Panc1 (cell line): ENCODE measurements around the gene RHD.
"Not testable (repeated sequence)": the region's sequence is repeated elsewhere in the genome, so short reads cannot be mapped to it uniquely, and the experiment has no call there.

Experiments
- POLR2AphosphoS5 ChIP-seq: IDR thresholded peaks from 2 replicates; pipeline ENCODE4 v1.6.1; 2012; ENCODE audit warnings: mild to moderate bottlenecking, low read depth, low read length, moderate library complexity
- REST ChIP-seq, 2 experiments: IDR thresholded peaks; 2 replicates each; pipeline ENCODE4 v1.6.1; 2011 to 2012; ENCODE audit warnings: low read depth in 2 of 2, control low read depth in 1 of 2, low read length in 1 of 2, mild to moderate bottlenecking in 1 of 2, moderate library complexity in 1 of 2; ENCODE audit not compliant: insufficient read depth in 1 of 2
- SIN3A ChIP-seq: IDR thresholded peaks from 2 replicates; pipeline ENCODE4 v1.6.1; 2012; ENCODE audit warnings: low read depth, mild to moderate bottlenecking, low read length, moderate library complexity, borderline replicate concordance; ENCODE audit not compliant: insufficient read depth
- TF ChIP-seq, protein P1 (sequence below): fragments of 450-650 bp; IDR thresholded peaks from 2 replicates; pipeline ENCODE4 v1.5.1; 2017; ENCODE audit warnings: mild to moderate bottlenecking

GRCh38 chr1:25294889-25295826, 22.8 kb downstream of the RHD start:
- TF ChIP-seq, protein P1, sequence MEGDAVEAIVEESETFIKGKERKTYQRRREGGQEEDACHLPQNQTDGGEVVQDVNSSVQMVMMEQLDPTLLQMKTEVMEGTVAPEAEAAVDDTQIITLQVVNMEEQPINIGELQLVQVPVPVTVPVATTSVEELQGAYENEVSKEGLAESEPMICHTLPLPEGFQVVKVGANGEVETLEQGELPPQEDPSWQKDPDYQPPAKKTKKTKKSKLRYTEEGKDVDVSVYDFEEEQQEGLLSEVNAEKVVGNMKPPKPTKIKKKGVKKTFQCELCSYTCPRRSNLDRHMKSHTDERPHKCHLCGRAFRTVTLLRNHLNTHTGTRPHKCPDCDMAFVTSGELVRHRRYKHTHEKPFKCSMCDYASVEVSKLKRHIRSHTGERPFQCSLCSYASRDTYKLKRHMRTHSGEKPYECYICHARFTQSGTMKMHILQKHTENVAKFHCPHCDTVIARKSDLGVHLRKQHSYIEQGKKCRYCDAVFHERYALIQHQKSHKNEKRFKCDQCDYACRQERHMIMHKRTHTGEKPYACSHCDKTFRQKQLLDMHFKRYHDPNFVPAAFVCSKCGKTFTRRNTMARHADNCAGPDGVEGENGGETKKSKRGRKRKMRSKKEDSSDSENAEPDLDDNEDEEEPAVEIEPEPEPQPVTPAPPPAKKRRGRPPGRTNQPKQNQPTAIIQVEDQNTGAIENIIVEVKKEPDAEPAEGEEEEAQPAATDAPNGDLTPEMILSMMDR: not testable (repeated sequence)
- TF ChIP-seq POLR2AphosphoS5; SIN3A; REST (IDR thresholded peaks at IDR 0.05; ENCODE audit: insufficient read depth in 1 of 2, low read depth in 2 of 2, low read length in 1 of 2): not testable (repeated sequence)
